Gastrocnemius medialis (tissue), 4 donors: ENCODE measurements around the gene FAM50A. TPM values are rescaled to one million over a fixed set of nuclear protein-coding genes. Genes with fewer than 3 reads are reported as not detected.
A peak's percentile ranks its signal among the peaks of the same experiment; 100 is the strongest.

Experiments used
- ATAC-seq, 2 donors: fragments of 150-250 bp; one replicate each; pipeline ENCODE4 v1.9.1; 2016
- DNase-seq, 2 donors: peaks; one replicate each; pipeline ENCODE4 v3.0.0-alpha.2; 2019
- H3K27ac ChIP-seq, 4 donors: fragments of 200-600 bp; sonication (generic); 1 replicate in 1 of 4; 2 replicates in 3 of 4; pipeline ENCODE4 v1.5.1; 2016 to 2018; ENCODE audit warnings: mild to moderate bottlenecking in 2 of 4, moderate library complexity in 1 of 4
- H3K27me3 ChIP-seq, 3 donors: fragments of 200-600 bp; sonication (generic) in 2 of 3; 1 replicate in 1 of 3; 2 replicates in 2 of 3; pipeline versions ENCODE4 v1.5.1 to v1.6.0; 2016 to 2019; ENCODE audit warnings: mild to moderate bottlenecking in 1 of 3, moderate library complexity in 1 of 3
- H3K36me3 ChIP-seq, 2 donors: fragments of 200-600 bp; sonication (generic) in 1 of 2; one replicate each; pipeline ENCODE4 v1.5.1; 2017 to 2018
- H3K4me1 ChIP-seq, 2 donors: fragments of 200-600 bp; sonication (generic) in 1 of 2; one replicate each; pipeline ENCODE4 v1.5.1; 2016 to 2017; ENCODE audit warnings: mild to moderate bottlenecking in 2 of 2
- H3K4me3 ChIP-seq, 4 donors: fragments of 200-600 bp; sonication (generic) in 3 of 4; 1 replicate in 1 of 4; 2 replicates in 3 of 4; pipeline ENCODE4 v1.5.1; 2016 to 2019; ENCODE audit warnings: mild to moderate bottlenecking in 2 of 4
- H3K9me3 ChIP-seq, 3 donors: fragments of 200-600 bp; sonication (generic) in 2 of 3; 1 replicate in 1 of 3; 2 replicates in 2 of 3; pipeline ENCODE4 v1.5.1; 2016 to 2019
- CTCF ChIP-seq, 5 experiments: fragments of 450-650 bp in 3 of 5; fragments of 200-600 bp in 2 of 5; sonication (generic) in 2 of 5; IDR thresholded peaks in 4 of 5; conservative IDR thresholded peaks in 1 of 5; 1 replicate in 4 of 5; 2 replicates in 1 of 5; pipeline ENCODE4 v1.5.1; 2016 to 2019; ENCODE audit warnings: antibody characterized with exemption in 5 of 5, mild to moderate bottlenecking in 3 of 5, moderate library complexity in 3 of 5
- POLR2A ChIP-seq, 2 donors: fragments of 450-650 bp; IDR thresholded peaks; one replicate each; pipeline ENCODE4 v1.6.1; 2017; ENCODE audit warnings: antibody characterized with exemption in 2 of 2, mild to moderate bottlenecking in 2 of 2, moderate library complexity in 2 of 2
- in situ Hi-C, 4 donors: fragments of 200-750 bp; cut with MboI; loops; one replicate each; pipeline versions ENCODE4 v1.15.0 to v1.8.0; 2017; ENCODE audit warnings: low sequenced_read_pairs in 4 of 4
- intact Hi-C: fragments of 100-400 bp; cut with DNase I; formaldehyde crosslinking; loops from one replicate; pipeline ENCODE4 v1.15.1; 2023; ENCODE audit warnings: low total_unique reads
- total RNA-seq, 4 donors: library from RNA; depleted of rRNA; stranded (reverse); fragments of >200 nt; gene quantifications; one replicate each; pipeline versions ENCODE4 v1.1.0 to v1.2.3, GENCODE V29; 2016

The FAM50A gene
- total RNA-seq, 4 donors from 2014 or later = 30.9 to 55.4 (median 45.3) TPM

GRCh38 chrX:154433605-154434004 lies 10.3 kb upstream of the FAM50A start:
- intact Hi-C loops (no loop called here), in situ Hi-C loops (no loop called here)
- ATAC-seq (no peak), DNase-seq (no peak)
- no peak for TF ChIP-seq CTCF (IDR thresholded peaks at IDR 0.05 in 4 of 5, conservative IDR thresholded peaks at IDR 0.05 in 1 of 5)
- TF ChIP-seq POLR2A (IDR thresholded peaks at IDR 0.05) = no peak
- Histone ChIP-seq H3K4me3 (no peak overlapping the region), H3K27ac (no peak overlapping the region), H3K4me1 (peaks cover 3 to 7% of the 10 kb centered on the region in 2 donors), H3K27me3 (no peaks in the 10 kb centered on the region), H3K36me3 (peaks cover 0 to 5% of the 10 kb centered on the region in 2 donors), H3K9me3 (no peaks in the 10 kb centered on the region)

- no peak for TF ChIP-seq POLR2A (IDR thresholded peaks at IDR 0.05)
- TF ChIP-seq CTCF (IDR thresholded peaks at IDR 0.05 in 4 of 5, conservative IDR thresholded peaks at IDR 0.05 in 1 of 5) = no peak
- no peak for DNase-seq
- Histone ChIP-seq H3K36me3 (peaks cover 0 to 5% of the 10 kb centered on the region in 2 donors), H3K27ac (no peak overlapping the region), H3K4me1 (peaks cover 0 to 7% of the 10 kb centered on the region in 2 donors), H3K4me3 (no peak overlapping the region), H3K27me3 (no peaks in the 10 kb centered on the region), H3K9me3 (no peaks in the 10 kb centered on the region)
- no peak for ATAC-seq
- intact Hi-C loops = loop anchor here (5.0 kb wide), 1 partner anchor 37 kb away; the partner anchor contains the start of gene RPL10
- in situ Hi-C loops = no loop called here
Measured at GRCh38 chrX:154434394-154435168, 9.4 kb upstream of the FAM50A start.

- Histone ChIP-seq H3K27ac (no peak overlapping the region), H3K9me3 (no peaks in the 10 kb centered on the region), H3K4me1 (peaks cover 0 to 5% of the 10 kb centered on the region in 2 donors), H3K36me3 (peaks cover 0 to 5% of the 10 kb centered on the region in 2 donors), H3K4me3 (no peak overlapping the region), H3K27me3 (no peaks in the 10 kb centered on the region)
- TF ChIP-seq CTCF (IDR thresholded peaks at IDR 0.05 in 4 of 5, conservative IDR thresholded peaks at IDR 0.05 in 1 of 5) (no peak), POLR2A (IDR thresholded peaks at IDR 0.05) (no peak)
- ATAC-seq (no peak), DNase-seq (no peak)
- intact Hi-C loops (loop anchor here (5.0 kb wide), 1 partner anchor 38 kb away; the partner anchor contains the start of gene RPL10), in situ Hi-C loops (no loop called here)
Measured at GRCh38 chrX:154435171-154435733, 8.7 kb upstream of the FAM50A start.

GRCh38 chrX:154436374-154436982 lies 7.5 kb upstream of the FAM50A start:
- intact Hi-C loops (loop anchor here (2.0 to 5.0 kb wide), 3 partner anchors 26 to 54 kb away; partner anchors contain the start of genes RPL10, SLC10A3 and TAFAZZIN), in situ Hi-C loops (no loop called here)
- DNase-seq = no peak

More at GRCh38 chrX:154436374-154436982, 7.5 kb upstream of the FAM50A start:
- peak overlapping the region; percentile 38 to 84 (median 66) for H3K4me3 ChIP-seq
- TF ChIP-seq POLR2A (IDR thresholded peaks at IDR 0.05) (no peak), CTCF (IDR thresholded peaks at IDR 0.05 in 4 of 5, conservative IDR thresholded peaks at IDR 0.05 in 1 of 5) (no peak)
- ATAC-seq = peak; percentile 58 to 66
- H3K36me3 ChIP-seq = peaks cover 0 to 14% of the 10 kb centered on the region in 2 donors
- no peaks in the 10 kb centered on the region for H3K9me3 ChIP-seq
- H3K27me3 ChIP-seq = no peaks in the 10 kb centered on the region
- H3K4me1 ChIP-seq = peaks cover 0 to 5% of the 10 kb centered on the region in 2 donors
- peak overlapping the region; percentile 79 to 88 (median 82) for H3K27ac ChIP-seq
